HepG2 (cell line): ENCODE measurements around the gene PPM1H.

Experiments
- POLR2A ChIP-seq, 2 experiments: IDR thresholded peaks; 2 replicates each; pipeline ENCODE4 v1.6.1; 2011; ENCODE audit warnings: low read depth in 2 of 2, low read length in 2 of 2, mild to moderate bottlenecking in 1 of 2, moderate library complexity in 1 of 2; ENCODE audit not compliant: insufficient read depth in 1 of 2
- POLR2AphosphoS5 ChIP-seq: IDR thresholded peaks from 2 replicates; pipeline ENCODE4 v1.6.1; 2012; ENCODE audit warnings: low read depth, low read length
- SETDB1 ChIP-seq: sonication (generic); formaldehyde crosslinking; IDR thresholded peaks from 2 replicates; pipeline ENCODE4 v1.5.1; 2020; ENCODE audit warnings: missing genetic modification reagents, mild to moderate bottlenecking, borderline replicate concordance
- SMC3 ChIP-seq: IDR thresholded peaks from 2 replicates; pipeline ENCODE4 v1.6.1; 2011; ENCODE audit warnings: low read length, improper control_type of control experiment
- ZC3H4 ChIP-seq: sonication (generic); formaldehyde crosslinking; IDR thresholded peaks from 2 replicates; pipeline ENCODE4 v1.4.0; 2020; ENCODE audit warnings: missing genetic modification reagents, borderline replicate concordance
- ZSCAN12 ChIP-seq: sonication (generic); formaldehyde crosslinking; IDR thresholded peaks from 2 replicates; pipeline ENCODE4 v1.9.0; 2021; ENCODE audit warnings: mild to moderate bottlenecking, missing genetic modification reagents
- TF ChIP-seq, protein P1 (sequence below), 2 experiments: IDR thresholded peaks; 2 replicates each; pipeline ENCODE4 v1.6.1; 2011 to 2012; ENCODE audit warnings: low read length in 2 of 2, borderline replicate concordance in 1 of 2, low read depth in 1 of 2, mild to moderate bottlenecking in 1 of 2, moderate library complexity in 1 of 2
- TF ChIP-seq, protein P2 (sequence below): sonication (generic); formaldehyde crosslinking; IDR thresholded peaks from 2 replicates; pipeline ENCODE4 v1.5.0; 2020; ENCODE audit warnings: mild to moderate bottlenecking, missing genetic modification reagents, moderate library complexity
- TF ChIP-seq, protein P3 (sequence below): sonication (generic); formaldehyde crosslinking; IDR thresholded peaks from 2 replicates; pipeline ENCODE4 v1.8.1; 2022; ENCODE audit warnings: mild to moderate bottlenecking, missing genetic modification reagents
- TF ChIP-seq, protein P4 (sequence below): fragments of 450-650 bp; IDR thresholded peaks from 2 replicates; pipeline ENCODE4 v1.6.1; 2016
- TF ChIP-seq, protein P5 (sequence below): sonication (generic); formaldehyde crosslinking; IDR thresholded peaks from 2 replicates; pipeline ENCODE4 v1.4.0; 2020; ENCODE audit warnings: missing genetic modification reagents
- TF ChIP-seq, protein P6 (sequence below): sonication (generic); formaldehyde crosslinking; IDR thresholded peaks from 2 replicates; pipeline ENCODE4 v1.4.0; 2020; ENCODE audit warnings: missing genetic modification reagents

DNA sequence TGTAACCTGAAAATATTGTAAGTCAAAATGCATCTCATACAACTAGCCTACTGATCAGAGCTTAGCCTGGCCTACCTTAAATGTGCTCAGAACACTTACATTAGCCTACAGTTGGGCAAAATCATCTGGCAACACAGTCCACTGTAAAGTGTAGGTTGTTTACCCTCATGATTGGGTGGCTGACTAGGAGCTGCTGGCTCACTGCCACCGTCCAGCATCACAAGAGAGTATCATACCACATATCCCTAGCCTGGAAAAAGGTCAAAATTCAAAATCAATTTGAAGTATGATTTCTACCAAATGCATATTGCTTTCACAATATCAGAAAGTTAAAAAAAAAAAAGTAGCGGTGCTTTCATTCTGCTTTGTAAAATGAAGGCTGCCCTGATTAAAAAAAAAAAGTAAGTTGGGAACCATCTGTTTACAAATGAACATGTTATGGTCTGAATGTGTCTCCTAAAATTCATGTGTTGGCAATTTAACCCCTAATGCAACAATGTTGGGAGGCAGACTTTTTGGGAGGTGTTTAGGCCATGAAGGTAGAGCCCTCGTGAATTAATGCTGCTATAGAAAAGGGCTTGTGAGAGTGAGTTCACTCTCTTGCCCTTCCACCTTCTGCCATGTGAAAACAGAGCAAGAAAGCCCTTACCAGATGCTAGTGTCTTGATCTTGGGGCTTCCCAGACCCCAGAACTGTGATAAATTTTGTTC lies 211.8 kb downstream of the PPM1H start:
- no peak for TF ChIP-seq SETDB1 (CRISPR knock-in tag)
- no peak for TF ChIP-seq POLR2AphosphoS5
- TF ChIP-seq, protein P1, sequence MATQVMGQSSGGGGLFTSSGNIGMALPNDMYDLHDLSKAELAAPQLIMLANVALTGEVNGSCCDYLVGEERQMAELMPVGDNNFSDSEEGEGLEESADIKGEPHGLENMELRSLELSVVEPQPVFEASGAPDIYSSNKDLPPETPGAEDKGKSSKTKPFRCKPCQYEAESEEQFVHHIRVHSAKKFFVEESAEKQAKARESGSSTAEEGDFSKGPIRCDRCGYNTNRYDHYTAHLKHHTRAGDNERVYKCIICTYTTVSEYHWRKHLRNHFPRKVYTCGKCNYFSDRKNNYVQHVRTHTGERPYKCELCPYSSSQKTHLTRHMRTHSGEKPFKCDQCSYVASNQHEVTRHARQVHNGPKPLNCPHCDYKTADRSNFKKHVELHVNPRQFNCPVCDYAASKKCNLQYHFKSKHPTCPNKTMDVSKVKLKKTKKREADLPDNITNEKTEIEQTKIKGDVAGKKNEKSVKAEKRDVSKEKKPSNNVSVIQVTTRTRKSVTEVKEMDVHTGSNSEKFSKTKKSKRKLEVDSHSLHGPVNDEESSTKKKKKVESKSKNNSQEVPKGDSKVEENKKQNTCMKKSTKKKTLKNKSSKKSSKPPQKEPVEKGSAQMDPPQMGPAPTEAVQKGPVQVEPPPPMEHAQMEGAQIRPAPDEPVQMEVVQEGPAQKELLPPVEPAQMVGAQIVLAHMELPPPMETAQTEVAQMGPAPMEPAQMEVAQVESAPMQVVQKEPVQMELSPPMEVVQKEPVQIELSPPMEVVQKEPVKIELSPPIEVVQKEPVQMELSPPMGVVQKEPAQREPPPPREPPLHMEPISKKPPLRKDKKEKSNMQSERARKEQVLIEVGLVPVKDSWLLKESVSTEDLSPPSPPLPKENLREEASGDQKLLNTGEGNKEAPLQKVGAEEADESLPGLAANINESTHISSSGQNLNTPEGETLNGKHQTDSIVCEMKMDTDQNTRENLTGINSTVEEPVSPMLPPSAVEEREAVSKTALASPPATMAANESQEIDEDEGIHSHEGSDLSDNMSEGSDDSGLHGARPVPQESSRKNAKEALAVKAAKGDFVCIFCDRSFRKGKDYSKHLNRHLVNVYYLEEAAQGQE (IDR thresholded peaks at IDR 0.05; ENCODE audit: borderline replicate concordance in 1 of 2, low read depth in 1 of 2, low read length in 2 of 2), result no peak
- no peak for TF ChIP-seq ZC3H4 (CRISPR knock-in tag)
- TF ChIP-seq, protein P2, sequence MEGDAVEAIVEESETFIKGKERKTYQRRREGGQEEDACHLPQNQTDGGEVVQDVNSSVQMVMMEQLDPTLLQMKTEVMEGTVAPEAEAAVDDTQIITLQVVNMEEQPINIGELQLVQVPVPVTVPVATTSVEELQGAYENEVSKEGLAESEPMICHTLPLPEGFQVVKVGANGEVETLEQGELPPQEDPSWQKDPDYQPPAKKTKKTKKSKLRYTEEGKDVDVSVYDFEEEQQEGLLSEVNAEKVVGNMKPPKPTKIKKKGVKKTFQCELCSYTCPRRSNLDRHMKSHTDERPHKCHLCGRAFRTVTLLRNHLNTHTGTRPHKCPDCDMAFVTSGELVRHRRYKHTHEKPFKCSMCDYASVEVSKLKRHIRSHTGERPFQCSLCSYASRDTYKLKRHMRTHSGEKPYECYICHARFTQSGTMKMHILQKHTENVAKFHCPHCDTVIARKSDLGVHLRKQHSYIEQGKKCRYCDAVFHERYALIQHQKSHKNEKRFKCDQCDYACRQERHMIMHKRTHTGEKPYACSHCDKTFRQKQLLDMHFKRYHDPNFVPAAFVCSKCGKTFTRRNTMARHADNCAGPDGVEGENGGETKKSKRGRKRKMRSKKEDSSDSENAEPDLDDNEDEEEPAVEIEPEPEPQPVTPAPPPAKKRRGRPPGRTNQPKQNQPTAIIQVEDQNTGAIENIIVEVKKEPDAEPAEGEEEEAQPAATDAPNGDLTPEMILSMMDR (CRISPR knock-in tag), result no peak
- TF ChIP-seq, protein P3, sequence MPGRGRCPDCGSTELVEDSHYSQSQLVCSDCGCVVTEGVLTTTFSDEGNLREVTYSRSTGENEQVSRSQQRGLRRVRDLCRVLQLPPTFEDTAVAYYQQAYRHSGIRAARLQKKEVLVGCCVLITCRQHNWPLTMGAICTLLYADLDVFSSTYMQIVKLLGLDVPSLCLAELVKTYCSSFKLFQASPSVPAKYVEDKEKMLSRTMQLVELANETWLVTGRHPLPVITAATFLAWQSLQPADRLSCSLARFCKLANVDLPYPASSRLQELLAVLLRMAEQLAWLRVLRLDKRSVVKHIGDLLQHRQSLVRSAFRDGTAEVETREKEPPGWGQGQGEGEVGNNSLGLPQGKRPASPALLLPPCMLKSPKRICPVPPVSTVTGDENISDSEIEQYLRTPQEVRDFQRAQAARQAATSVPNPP, result no peak
- TF ChIP-seq POLR2A (IDR thresholded peaks at IDR 0.05; ENCODE audit: insufficient read depth in 1 of 2, low read depth in 2 of 2, low read length in 2 of 2), result no peak
- TF ChIP-seq, protein P4, sequence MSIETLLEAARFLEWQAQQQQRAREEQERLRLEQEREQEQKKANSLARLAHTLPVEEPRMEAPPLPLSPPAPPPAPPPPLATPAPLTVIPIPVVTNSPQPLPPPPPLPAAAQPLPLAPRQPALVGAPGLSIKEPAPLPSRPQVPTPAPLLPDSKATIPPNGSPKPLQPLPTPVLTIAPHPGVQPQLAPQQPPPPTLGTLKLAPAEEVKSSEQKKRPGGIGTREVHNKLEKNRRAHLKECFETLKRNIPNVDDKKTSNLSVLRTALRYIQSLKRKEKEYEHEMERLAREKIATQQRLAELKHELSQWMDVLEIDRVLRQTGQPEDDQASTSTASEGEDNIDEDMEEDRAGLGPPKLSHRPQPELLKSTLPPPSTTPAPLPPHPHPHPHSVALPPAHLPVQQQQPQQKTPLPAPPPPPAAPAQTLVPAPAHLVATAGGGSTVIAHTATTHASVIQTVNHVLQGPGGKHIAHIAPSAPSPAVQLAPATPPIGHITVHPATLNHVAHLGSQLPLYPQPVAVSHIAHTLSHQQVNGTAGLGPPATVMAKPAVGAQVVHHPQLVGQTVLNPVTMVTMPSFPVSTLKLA, result no peak
- TF ChIP-seq SMC3, result no peak
- TF ChIP-seq, protein P5, sequence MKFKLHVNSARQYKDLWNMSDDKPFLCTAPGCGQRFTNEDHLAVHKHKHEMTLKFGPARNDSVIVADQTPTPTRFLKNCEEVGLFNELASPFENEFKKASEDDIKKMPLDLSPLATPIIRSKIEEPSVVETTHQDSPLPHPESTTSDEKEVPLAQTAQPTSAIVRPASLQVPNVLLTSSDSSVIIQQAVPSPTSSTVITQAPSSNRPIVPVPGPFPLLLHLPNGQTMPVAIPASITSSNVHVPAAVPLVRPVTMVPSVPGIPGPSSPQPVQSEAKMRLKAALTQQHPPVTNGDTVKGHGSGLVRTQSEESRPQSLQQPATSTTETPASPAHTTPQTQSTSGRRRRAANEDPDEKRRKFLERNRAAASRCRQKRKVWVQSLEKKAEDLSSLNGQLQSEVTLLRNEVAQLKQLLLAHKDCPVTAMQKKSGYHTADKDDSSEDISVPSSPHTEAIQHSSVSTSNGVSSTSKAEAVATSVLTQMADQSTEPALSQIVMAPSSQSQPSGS, result no peak
- no peak for TF ChIP-seq ZSCAN12 (CRISPR knock-in tag)
- TF ChIP-seq, protein P6, sequence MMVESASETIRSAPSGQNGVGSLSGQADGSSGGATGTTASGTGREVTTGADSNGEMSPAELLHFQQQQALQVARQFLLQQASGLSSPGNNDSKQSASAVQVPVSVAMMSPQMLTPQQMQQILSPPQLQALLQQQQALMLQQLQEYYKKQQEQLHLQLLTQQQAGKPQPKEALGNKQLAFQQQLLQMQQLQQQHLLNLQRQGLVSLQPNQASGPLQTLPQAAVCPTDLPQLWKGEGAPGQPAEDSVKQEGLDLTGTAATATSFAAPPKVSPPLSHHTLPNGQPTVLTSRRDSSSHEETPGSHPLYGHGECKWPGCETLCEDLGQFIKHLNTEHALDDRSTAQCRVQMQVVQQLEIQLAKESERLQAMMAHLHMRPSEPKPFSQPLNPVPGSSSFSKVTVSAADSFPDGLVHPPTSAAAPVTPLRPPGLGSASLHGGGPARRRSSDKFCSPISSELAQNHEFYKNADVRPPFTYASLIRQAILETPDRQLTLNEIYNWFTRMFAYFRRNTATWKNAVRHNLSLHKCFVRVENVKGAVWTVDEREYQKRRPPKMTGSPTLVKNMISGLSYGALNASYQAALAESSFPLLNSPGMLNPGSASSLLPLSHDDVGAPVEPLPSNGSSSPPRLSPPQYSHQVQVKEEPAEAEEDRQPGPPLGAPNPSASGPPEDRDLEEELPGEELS (CRISPR knock-in tag), result no peak
